Activated T-cell treated with anti-CD3 and anti-CD28 coated beads for 48 hours (primary cell): Measurements from ENCODE around the gene USP28.
A peak's percentile ranks its signal among the peaks of the same experiment; 100 is the strongest.
"Not testable (repeated sequence)": the region's sequence is repeated elsewhere in the genome, so short reads cannot be mapped to it uniquely, and the experiment has no call there.

Experiments used
- DNase-seq: peaks from one replicate; pipeline ENCODE4 v3.0.0-alpha.2; 2020; ENCODE audit warnings: low read depth

The USP28 gene

DNA sequence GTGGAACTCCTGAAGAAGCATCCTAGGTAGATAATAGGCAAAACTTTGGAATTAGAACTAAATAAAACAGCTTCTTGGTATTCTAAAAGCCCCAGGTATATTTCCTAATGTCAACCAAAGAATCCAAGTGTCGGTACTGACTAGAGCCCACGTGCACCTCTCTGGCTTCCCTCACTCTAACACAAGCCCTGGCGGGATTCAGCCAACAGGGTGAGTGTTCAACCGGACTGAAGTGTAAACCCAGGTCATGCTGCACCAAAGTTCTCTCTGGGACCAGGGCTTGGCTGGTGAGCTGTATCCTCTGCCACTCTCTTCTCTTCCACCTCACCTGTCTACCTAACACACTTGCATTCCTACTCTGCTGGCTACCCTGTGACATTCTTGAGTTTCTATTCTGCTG is 40.1 kb downstream of the USP28 start:
- DNase-seq = no peak

DNA sequence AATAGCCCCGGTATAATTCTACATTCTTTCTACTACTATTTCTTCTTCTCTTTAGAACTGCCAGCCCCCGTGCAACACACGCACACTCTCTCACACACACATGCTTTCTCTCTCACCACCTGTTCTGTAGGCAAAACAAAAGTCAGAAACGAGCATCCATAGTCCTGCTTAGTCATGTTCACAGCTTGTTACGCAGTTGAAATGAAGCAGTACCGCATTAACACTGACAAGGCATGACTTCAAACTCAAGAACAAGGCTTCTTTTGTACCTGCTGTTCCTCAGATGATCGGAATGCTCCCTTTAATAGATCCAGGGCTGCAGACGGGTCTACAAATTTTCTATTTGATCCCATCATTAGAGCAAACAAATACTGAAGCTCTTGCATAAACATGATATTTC is 42.2 kb downstream of the USP28 start:
- DNase-seq = no peak

DNA sequence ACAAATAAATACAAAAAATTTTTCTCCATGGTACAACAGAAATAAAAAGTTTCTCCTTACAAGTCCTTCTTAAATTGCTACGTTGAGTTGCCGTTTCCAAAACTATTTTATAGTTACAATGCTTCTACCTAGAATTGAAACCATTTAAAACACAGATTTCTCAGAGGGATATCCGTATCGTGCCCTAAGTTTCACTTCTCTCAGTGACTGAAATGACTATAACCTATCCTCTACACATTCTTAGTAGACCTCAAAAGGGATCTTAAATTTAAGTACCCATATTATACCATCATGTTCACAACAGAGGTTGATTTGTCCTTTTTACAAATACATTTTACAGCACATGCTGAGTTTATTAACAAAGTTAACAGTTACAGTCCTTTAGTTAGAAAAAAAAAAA is 44.1 kb downstream of the USP28 start:
- no peak for DNase-seq

DNA sequence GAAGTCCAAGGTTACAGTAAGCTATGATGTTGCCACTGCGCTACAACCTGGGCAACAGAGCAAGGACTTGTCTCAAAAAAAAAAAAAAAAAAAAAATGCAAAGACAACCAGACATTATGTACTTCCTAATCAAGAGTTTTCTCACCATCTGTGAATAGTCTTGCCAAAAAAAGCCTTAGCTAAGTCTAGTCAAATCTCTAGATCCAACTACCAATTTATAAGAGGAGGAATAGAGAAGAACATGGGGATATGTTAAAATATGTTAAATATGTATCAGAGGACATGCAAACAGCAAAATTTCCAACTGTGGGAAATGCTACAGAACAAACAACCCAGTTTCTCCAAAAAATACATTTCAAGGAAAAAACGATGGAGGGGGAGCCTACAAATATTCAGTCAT is 45.6 kb downstream of the USP28 start:
- DNase-seq = no peak

- DNase-seq = no peak
Measured at GRCh38 chr11:113828191-113828590, 47.2 kb downstream of the USP28 start.

DNA sequence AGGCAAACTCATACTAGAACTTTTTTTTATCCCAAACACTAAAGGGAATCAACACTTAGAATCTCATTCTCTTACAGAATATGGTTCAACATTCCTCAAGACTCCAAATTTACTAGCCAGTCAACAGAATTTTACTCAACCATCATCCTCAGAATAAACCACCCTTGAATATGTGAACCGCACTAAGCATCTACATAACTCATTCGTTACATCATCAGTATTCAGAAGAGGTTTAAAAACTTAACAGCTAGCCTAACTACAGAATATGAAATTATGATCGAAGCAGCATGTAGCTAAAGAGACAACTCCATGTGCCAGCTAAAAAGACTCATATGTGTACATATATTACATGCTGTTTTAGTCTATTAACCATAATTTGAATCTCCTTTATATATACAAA is 47.9 kb downstream of the USP28 start:
- DNase-seq = no peak

DNA sequence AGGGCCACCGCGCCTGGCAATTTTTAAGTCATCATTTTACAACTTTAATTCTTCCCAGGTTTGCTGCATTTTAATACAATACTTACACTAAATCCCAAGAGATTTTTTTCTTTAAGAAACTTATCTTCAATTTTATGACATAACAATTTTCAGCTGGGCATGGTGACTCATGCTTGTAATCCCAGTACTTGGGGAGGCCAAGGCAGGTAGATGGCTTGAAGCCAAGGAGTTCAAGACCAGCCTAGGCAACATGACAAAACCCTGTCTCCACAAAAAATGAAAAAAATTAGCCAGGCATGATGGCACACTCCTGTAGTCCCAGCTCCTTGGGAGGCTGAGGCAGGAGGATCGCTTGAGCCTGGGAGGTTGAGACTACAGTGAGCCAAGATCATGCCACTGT is 56.9 kb downstream of the USP28 start:
- no peak for DNase-seq

DNA sequence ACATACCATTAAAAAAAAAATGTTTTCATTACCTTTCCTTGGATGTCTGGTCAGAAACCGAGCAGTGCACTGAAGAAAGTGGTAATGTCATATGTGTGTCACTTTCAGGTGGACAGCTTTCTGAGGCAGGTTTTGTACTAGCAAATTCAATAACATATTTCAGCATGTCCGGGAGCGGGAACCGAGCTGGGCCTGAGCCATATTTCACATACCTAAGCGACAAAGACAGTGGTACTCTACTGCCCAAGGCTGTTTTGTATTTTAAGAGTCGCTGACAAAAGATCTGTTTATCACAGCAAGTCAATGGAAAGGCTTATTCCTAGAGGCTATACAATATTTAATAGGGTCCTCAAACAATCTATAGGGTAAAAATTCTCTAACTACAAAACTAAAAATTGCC is 57.7 kb downstream of the USP28 start:
- DNase-seq = no peak

DNA sequence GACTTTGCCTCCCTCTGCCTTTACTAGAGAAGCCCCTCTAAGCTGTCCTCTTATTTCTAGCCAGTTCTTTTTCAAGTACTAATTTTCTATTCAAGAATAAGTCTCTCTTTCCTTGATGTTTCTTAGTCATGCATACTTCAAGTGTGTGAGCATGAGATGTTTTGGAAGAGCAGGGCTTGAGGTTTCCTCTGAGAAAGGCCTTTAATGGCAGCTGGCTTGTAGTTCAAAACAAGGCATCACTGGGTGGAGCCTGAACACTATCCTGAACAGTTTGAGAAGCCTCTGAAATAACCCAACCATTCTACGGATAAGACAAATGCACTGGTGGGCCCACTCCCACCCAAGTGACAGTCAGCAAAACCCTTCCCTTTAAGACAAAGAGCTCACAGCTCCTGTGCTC is 58.2 kb downstream of the USP28 start:
- no peak for DNase-seq

DNA sequence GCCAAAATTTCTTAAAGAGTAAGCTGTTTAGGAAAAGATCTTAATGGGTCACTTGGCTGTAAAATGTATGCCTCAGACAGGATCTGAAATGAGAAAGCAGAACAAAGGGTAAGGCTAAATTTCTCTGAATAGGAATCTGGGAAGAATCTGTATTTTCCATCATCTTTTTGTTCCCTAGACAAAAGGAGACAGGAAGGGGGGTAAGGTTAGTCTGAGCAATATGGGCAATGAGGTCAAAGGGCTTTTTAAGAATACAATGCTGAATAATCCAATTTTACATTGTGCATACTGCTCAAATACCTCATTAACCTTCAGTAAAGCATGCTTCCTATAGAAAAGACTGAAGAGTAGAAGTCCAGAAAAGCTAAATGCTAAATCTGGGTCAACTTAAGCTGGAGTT is 61.2 kb downstream of the USP28 start:
- DNase-seq = no peak

DNA sequence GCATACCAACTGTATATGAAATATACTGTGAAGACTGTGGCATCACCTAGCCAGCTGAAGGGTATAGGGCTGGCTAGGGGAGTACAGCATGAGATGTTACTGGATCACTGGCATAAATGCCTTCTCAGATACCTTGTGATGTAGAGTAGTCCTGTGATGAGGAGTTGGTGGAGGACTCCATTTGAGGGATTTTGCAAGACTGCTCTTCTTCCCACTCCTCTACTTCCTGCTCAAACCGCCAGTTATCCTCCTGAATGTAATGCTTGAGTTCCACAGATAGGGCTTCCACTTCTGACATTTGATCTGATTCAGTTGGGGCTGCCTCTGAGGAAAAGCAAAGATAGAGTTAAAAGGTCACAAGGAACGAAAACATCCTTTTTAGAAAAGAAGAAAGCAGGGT is 66.4 kb downstream of the USP28 start:
- DNase-seq = no peak

GRCh38 chr11:113806406-113806805 is 69.0 kb downstream of the USP28 start:
- DNase-seq = peak; percentile 2

- no peak for DNase-seq
Measured at GRCh38 chr11:113805640-113806039, 69.7 kb downstream of the USP28 start.

- DNase-seq = no peak
Measured at GRCh38 chr11:113802621-113803020, 72.8 kb downstream of the USP28 start.

- DNase-seq = no peak
Measured at GRCh38 chr11:113796663-113797259, 78.6 kb downstream of the USP28 start.

- no peak for DNase-seq
Measured at GRCh38 chr11:113789675-113790320, 85.6 kb downstream of the USP28 start.

DNA sequence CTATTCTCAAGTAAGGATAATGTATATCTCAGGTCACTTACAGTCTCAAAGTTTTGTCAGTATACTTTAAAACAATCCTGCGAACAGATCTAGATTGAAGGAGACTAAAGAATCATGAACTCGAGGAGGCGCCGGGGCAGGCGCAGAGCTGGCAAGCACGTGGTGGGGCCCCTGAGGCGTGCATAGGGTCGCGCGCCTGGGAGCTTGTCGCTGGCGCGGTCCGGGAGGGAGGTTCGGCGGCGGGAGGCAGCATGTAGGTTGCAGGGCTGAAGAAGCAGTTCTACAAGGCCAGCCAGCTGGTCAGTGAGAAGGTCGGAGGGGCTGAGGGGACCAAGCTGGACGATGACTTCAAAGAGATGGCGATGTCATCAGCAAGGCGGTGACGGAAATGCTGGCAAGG is 86.4 kb downstream of the USP28 start:
- not testable (repeated sequence) for DNase-seq

GRCh38 chr11:113782134-113782533 is 93.2 kb downstream of the USP28 start:
- no peak for DNase-seq

GRCh38 chr11:113781682-113782081 is 93.7 kb downstream of the USP28 start:
- DNase-seq = no peak

GRCh38 chr11:113779496-113779895 is 95.9 kb downstream of the USP28 start, which contains the start of gene CLDN25:
TSS of gene CLDN25 (plus strand) at chr11:113779796. CDS start at chr11:113779796, 0 bp downstream.
- no peak for DNase-seq

DNA sequence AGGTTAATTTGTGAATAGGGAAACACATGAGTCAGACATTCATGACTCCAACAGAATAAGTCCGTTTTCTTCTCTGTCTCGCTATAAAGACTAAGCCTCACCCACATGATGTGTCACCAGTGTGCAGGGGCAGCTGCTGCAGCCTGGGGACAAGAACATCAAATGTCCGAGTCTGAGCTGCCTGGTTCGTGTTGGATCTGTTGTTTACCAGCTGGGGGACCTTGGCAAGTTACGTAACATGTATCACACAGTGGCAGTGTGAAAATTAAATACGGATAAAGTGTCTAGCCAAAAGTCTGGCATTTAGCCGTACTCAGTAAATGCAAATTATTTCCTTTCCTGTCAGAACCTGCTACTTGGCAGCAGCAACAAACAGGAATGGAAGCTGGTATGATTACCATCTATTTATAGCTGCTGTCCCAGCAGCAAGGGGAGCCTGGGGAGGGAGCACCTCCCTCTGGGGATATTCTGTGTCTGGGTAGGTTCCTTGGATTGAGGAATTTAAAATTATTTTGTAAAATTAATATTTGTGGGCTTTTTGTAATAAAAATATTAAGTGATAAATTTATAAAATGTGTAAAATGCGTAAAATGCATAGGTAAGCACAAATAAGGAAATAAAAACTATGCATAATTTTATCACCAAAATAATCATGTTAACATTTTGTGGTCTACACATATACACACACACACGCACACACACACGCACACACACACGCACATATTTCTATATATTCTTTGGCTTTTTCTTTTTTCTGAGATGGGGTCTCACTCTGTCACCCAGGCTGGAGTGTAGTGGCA is 97.1 kb downstream of the USP28 start:
- no peak for DNase-seq

GRCh38 chr11:113774174-113774503 is 101.2 kb downstream of the USP28 start:
- DNase-seq = no peak

- DNase-seq = peak; percentile 91
Measured at GRCh38 chr11:113773416-113774173, 101.8 kb downstream of the USP28 start, which contains the start of gene ZW10. TSS of gene ZW10 (minus strand) at chr11:113773692. CDS start at chr11:113773666, 26 bp downstream.
